ENCODE data around the gene ZP1.

- TF ChIP-seq CTCF (tag by site-specific recombination; IDR thresholded peaks at IDR 0.05): no peak
- TF ChIP-seq ZNF335 (tag by site-specific recombination; conservative IDR thresholded peaks at IDR 0.05): no peak
- no peak for TF ChIP-seq TCF7L2 (IDR thresholded peaks at IDR 0.05; ENCODE audit: borderline replicate concordance, low read depth, low read length)
- TF ChIP-seq ZNF843 (tag by site-specific recombination; IDR thresholded peaks at IDR 0.05): no peak
- no peak for TF ChIP-seq ZNF596 (tag by site-specific recombination; IDR thresholded peaks at IDR 0.05)
- no peak for TF ChIP-seq ZNF350 (tag by site-specific recombination; IDR thresholded peaks at IDR 0.05)
- no peak for TF ChIP-seq ZBTB20 (tag by site-specific recombination; IDR thresholded peaks at IDR 0.05)
Observed at GRCh38 chr11:60825790-60826189, 41.6 kb upstream of the ZP1 start.

Measured in HEK293 (cell line).